SU-DHL-6 (cell line): ENCODE data around the gene FUT9.

Experiments
- CTCF ChIP-seq: fragments of 200-600 bp; sonication (generic); IDR thresholded peaks from one replicate; pipeline ENCODE4 v1.5.1; 2017; ENCODE audit warnings: antibody characterized with exemption, mild to moderate bottlenecking, low read length, moderate library complexity; ENCODE audit not compliant: insufficient read depth, poor library complexity, severe bottlenecking
- EZH2phosphoT487 ChIP-seq: fragments of 200-600 bp; sonication (generic), shearing (Covaris generic); conservative IDR thresholded peaks from 2 replicates; pipeline ENCODE4 v1.6.1; 2018; ENCODE audit warnings: mild to moderate bottlenecking, antibody characterized with exemption, low read length, moderate library complexity, mixed read lengths

DNA sequence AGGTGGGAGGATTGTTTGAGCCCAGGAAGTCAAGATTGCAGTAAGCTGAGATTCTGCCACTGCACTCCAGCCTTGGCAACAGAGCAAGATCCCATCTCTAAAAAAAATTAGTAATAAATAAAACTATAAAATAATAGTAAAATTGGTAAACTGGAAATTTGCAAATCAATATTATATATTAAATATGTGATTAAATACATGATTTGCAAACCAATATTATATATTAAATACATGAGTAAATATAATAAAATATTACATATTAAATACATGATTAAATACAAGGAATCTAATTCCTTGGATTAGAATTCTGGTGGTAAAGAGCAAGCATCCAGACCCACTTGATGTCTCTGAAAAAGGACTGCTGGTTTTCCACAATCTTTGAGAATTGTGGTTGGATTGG lies 35.8 kb downstream of the FUT9 start:
- TF ChIP-seq CTCF (no peak), EZH2phosphoT487 (no peak)
